Hindlimb muscle (tissue), 1 donor: ENCODE results near the gene GFY. TPM values are rescaled to one million over a fixed set of nuclear protein-coding genes. Genes with fewer than 3 reads are reported as not detected.
"Not testable (repeated sequence)": the region's sequence is repeated elsewhere in the genome, so short reads cannot be mapped to it uniquely, and the experiment has no call there.

Experiments used
- DNase-seq: peaks from one replicate; pipeline ENCODE4 v3.0.0-alpha.2; 2013
- polyA plus RNA-seq: library from polyadenylated mRNA; unstranded; fragments of 120-200 nt; gene quantifications from one replicate; pipeline ENCODE4 v1.2.1, GENCODE V29; 2013; ENCODE audit not compliant: insufficient read length

GFY gene
- polyA plus RNA-seq, 1 donor = not detected

- no peak for DNase-seq
Observed at GRCh38 chr19:49470615-49470978, 45.4 kb downstream of the GFY start.

DNA sequence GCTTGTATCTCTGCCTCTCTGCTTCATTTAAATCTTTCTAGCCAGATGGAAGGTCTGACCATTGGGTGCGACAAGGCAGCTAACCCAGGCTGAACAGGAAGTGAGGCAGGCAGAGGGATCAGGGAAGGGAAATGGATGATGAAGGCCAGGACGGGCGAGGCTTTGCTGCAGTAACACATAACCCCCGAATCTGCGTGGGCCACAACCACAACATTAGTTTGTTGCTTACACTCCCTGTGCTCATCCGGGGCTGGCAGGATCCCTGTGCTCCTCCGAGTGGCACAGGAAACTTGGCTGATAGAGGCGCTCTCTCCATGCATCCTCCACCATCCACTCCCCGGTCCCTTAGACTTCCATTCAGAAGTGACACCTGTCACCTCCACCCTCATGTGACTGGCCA lies 47.7 kb downstream of the GFY start:
- no peak for DNase-seq

DNA sequence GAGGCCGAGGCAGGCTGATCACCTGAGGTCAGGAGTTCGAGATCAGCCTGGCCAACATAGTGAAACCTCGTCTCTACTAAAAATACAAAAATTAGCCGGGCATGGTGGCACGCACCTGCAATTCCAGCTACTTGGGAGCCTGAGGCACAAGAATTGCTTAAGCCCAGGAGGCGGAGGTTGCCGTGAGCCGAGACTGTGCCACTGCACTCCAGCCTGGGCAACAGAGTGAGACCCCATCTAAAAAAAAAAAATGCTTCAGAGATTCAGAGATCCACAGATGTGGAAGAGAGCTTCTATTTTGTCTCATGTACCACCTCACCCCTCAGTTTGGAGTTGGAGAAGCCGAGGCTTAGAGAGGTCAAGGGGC lies 48.3 kb downstream of the GFY start:
- not testable (repeated sequence) for DNase-seq

- peak; percentile 86 for DNase-seq
Observed at GRCh38 chr19:49473868-49474541, 48.8 kb downstream of the GFY start, which contains the start of gene FLT3LG. TSS of gene FLT3LG (plus strand) at chr19:49474215. CDS start at chr19:49474640, 425 bp downstream.

DNA sequence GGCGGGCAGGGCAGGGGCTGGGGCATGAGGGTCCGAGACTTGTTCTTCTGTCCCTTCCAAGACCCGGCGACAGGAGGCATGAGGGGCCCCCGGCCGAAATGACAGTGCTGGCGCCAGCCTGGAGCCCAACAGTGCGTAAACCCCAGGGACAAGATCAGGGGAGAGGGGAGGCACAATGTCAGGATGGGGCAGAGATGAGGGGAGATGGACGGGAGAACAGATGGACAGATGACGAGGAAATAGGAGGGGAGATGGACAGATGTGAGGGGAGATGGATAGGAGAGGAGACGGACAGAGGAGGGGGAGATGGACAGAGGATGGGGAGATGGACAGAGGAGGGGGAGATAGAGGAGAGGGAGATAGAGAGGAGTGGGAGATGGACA lies 49.3 kb downstream of the GFY start:
- no peak for DNase-seq

GRCh38 chr19:49475191-49475917 lies 50.2 kb downstream of the GFY start:
- no peak for DNase-seq

GRCh38 chr19:49475995-49476880 lies 51.0 kb downstream of the GFY start:
- no peak for DNase-seq

Other genes starting within 250 kb of the GFY start
- gene SLC6A16, start 100.2 kb upstream of the GFY start, polyA plus RNA-seq = 1.9 TPM
- 18.5 TPM for gene CD37, start 90.0 kb upstream of the GFY start, polyA plus RNA-seq
- gene TEAD2, start 63.0 kb upstream of the GFY start, polyA plus RNA-seq = 72.1 TPM
- gene DKKL1, start 61.5 kb upstream of the GFY start, polyA plus RNA-seq = 2.4 TPM
- not detected for gene KASH5, start 37.1 kb upstream of the GFY start, polyA plus RNA-seq
- not detected for gene PTH2, start 1.9 kb upstream of the GFY start, polyA plus RNA-seq
- gene SLC17A7, start 16.1 kb downstream of the GFY start, polyA plus RNA-seq = 0.76 TPM
- gene PIH1D1, start 26.4 kb downstream of the GFY start, polyA plus RNA-seq = 43.8 TPM
- gene ALDH16A1, start 27.8 kb downstream of the GFY start, polyA plus RNA-seq = 14.8 TPM
- gene FLT3LG, start 48.8 kb downstream of the GFY start, polyA plus RNA-seq = 3.5 TPM
- gene RPL13A, start 62.2 kb downstream of the GFY start, polyA plus RNA-seq = 4,873 TPM
- 3,298 TPM for gene RPS11, start 71.0 kb downstream of the GFY start, polyA plus RNA-seq
- 178 TPM for gene FCGRT, start 87.3 kb downstream of the GFY start, polyA plus RNA-seq
- gene RCN3, start 102.6 kb downstream of the GFY start, polyA plus RNA-seq = 44.5 TPM
- gene NOSIP, start 155.2 kb downstream of the GFY start, polyA plus RNA-seq = 59.7 TPM
- gene PRRG2, start 155.9 kb downstream of the GFY start, polyA plus RNA-seq = 0.18 TPM
- gene PRR12, start 165.8 kb downstream of the GFY start, polyA plus RNA-seq = 23.3 TPM
- 29.1 TPM for gene RRAS, start 214.8 kb downstream of the GFY start, polyA plus RNA-seq
- 36.4 TPM for gene SCAF1, start 216.8 kb downstream of the GFY start, polyA plus RNA-seq
- 38.7 TPM for gene IRF3, start 240.5 kb downstream of the GFY start, polyA plus RNA-seq
- gene BCL2L12, start 240.5 kb downstream of the GFY start, polyA plus RNA-seq = 35.9 TPM